ENCODE measurements around the gene PEX5L. TPM values are rescaled to one million over a fixed set of nuclear protein-coding genes. Genes with fewer than 3 reads are reported as not detected.

Gene PEX5L, protein sequence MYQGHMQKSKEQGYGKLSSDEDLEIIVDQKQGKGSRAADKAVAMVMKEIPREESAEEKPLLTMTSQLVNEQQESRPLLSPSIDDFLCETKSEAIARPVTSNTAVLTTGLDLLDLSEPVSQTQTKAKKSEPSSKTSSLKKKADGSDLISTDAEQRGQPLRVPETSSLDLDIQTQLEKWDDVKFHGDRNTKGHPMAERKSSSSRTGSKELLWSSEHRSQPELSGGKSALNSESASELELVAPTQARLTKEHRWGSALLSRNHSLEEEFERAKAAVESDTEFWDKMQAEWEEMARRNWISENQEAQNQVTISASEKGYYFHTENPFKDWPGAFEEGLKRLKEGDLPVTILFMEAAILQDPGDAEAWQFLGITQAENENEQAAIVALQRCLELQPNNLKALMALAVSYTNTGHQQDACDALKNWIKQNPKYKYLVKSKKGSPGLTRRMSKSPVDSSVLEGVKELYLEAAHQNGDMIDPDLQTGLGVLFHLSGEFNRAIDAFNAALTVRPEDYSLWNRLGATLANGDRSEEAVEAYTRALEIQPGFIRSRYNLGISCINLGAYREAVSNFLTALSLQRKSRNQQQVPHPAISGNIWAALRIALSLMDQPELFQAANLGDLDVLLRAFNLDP
- total RNA-seq, result under 1 TPM in 1 of 4 donors, not detected in 3; 0.16 TPM

DNA sequence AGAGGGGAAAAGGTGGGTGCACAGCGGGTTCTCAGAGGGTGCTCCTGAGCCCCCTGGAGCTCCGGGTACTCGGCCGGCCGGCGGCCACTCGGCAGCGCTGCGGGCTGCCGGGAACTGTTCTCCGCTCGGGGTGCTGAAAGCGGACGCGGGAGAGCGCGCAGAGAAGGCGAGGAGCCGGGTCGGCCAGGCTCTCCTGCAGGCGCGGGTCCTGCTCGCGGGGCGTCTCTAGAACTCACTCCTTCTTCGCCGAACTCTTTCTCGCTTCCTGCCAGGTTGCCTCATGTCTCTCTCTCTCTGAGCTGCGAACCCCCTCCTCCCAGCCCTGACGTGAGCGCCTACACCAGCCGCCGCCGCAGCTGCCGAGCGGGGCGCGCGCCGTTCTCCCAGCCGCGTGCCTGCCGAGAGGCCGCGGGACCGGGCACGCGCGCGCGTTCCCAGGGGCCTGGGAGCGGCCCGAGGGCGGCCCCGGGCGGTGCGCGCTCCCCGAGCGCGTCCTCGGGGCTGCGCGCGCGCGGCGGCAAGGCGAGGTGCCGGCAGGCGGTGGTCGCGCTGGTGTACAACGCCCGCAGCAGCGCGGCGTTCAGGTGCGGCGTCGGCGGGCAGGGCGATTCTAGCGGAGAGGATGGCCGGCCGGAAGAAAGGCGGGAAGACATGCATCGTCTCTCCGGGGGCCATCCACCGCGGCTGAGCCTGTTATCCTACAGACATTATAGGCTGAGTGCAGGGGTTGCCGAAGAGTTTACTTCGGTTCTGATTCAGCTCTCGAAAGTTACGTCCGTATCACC lies at the start of gene PEX5L:
TSS of gene PEX5L (minus strand) at position 267 of the 785 bp plus-strand sequence. CDS start 338 bp downstream, outside the sequence.
- Histone ChIP-seq H3K36me3 (no peaks in the 10 kb centered on the region), H3K27me3 (peaks cover 49% of the 10 kb centered on the region), H3K4me1 (no peaks in the 10 kb centered on the region), H3K4me3 (peak within 1 kb of the TSS; percentile 37), H3K9me3 (no peaks in the 10 kb centered on the region), H3K27ac (no peak within 1 kb of the TSS)
- WGBS, result 5% methylated on average over 24 of the region's 96 CpGs
- TF ChIP-seq, protein P1, sequence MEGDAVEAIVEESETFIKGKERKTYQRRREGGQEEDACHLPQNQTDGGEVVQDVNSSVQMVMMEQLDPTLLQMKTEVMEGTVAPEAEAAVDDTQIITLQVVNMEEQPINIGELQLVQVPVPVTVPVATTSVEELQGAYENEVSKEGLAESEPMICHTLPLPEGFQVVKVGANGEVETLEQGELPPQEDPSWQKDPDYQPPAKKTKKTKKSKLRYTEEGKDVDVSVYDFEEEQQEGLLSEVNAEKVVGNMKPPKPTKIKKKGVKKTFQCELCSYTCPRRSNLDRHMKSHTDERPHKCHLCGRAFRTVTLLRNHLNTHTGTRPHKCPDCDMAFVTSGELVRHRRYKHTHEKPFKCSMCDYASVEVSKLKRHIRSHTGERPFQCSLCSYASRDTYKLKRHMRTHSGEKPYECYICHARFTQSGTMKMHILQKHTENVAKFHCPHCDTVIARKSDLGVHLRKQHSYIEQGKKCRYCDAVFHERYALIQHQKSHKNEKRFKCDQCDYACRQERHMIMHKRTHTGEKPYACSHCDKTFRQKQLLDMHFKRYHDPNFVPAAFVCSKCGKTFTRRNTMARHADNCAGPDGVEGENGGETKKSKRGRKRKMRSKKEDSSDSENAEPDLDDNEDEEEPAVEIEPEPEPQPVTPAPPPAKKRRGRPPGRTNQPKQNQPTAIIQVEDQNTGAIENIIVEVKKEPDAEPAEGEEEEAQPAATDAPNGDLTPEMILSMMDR (IDR thresholded peaks at IDR 0.05), result no peak
- TF ChIP-seq EP300 (IDR thresholded peaks at IDR 0.05), result no peak
- no peak for TF ChIP-seq POLR2AphosphoS5 (IDR thresholded peaks at IDR 0.05)
- no peak for TF ChIP-seq POLR2A (IDR thresholded peaks at IDR 0.05)
- DNase-seq (ENCODE audit: low spot score in 2 of 2), result peak in 1 of 2 donors; percentile 48

DNA sequence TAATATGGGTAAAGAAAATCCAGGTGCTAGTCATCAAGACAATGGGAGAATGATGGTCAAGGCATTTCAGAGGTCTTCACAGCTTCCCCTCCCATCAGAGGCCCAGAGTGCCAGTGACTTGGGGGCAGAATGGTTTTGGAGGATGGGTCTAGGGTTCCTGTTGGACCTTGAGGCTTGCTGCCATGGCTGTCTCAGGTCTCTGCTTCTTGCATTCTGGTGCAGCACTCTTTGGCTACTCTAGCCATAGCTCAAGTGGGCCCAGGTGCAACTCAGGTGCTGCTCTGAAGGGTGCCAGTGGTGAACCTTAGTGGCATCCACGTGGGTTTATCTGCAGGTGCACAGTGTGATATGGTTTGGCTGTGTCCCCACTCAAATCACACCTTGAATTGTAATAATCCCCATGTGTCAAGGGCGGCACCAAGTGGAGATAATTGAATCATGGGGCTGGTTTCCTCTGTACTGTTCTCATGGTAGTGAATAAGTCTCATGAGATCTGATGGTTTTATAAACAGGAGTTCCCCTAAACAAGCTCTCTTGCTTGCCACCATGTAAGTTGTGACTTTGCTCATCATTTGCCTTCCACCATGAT lies 48.5 kb upstream of the PEX5L start:
- H3K4me3 ChIP-seq, result no peak overlapping the region
- TF ChIP-seq, protein P1 (IDR thresholded peaks at IDR 0.05), result no peak
- no peak for TF ChIP-seq POLR2A (IDR thresholded peaks at IDR 0.05)
- TF ChIP-seq EP300 (IDR thresholded peaks at IDR 0.05), result no peak
- TF ChIP-seq POLR2AphosphoS5 (IDR thresholded peaks at IDR 0.05), result no peak
- H3K36me3 ChIP-seq, result no peaks in the 10 kb centered on the region
- WGBS, result 43% methylated on average over 2 of the region's 2 CpGs
- no peaks in the 10 kb centered on the region for H3K9me3 ChIP-seq
- no peaks in the 10 kb centered on the region for H3K4me1 ChIP-seq
- no peaks in the 10 kb centered on the region for H3K27me3 ChIP-seq
- no peak for DNase-seq (ENCODE audit: low spot score in 2 of 2)
- H3K27ac ChIP-seq, result no peak overlapping the region

DNA sequence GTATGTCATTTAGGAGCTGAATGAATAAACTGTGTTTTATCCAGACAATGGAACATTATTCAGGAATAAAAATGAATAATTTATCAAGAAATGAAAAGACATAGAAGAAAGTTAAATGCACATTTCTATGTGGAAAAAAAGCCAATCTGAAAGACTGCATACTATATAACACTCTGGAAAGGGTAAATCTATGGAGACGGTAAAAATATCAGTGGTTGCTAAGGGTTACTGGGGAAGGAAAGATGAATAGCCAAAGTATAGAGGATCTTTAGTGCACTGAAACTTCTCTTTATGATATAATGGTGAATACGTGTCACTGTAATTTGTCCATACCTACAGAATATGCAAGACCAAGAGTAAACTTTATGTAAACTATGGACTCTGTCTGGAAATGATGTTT lies 46.0 kb upstream of the PEX5L start:
- no peaks in the 10 kb centered on the region for H3K9me3 ChIP-seq
- TF ChIP-seq EP300 (IDR thresholded peaks at IDR 0.05) (no peak), POLR2AphosphoS5 (IDR thresholded peaks at IDR 0.05) (no peak), POLR2A (IDR thresholded peaks at IDR 0.05) (no peak)
- TF ChIP-seq, protein P1 (IDR thresholded peaks at IDR 0.05), result no peak
- H3K4me3 ChIP-seq, result no peak overlapping the region
- no peaks in the 10 kb centered on the region for H3K36me3 ChIP-seq
- no peak for DNase-seq (ENCODE audit: low spot score in 2 of 2)
- H3K4me1 ChIP-seq, result no peaks in the 10 kb centered on the region
- 85% methylated on average over 2 of the region's 2 CpGs for WGBS
- no peak overlapping the region for H3K27ac ChIP-seq
- H3K27me3 ChIP-seq, result no peaks in the 10 kb centered on the region

DNA sequence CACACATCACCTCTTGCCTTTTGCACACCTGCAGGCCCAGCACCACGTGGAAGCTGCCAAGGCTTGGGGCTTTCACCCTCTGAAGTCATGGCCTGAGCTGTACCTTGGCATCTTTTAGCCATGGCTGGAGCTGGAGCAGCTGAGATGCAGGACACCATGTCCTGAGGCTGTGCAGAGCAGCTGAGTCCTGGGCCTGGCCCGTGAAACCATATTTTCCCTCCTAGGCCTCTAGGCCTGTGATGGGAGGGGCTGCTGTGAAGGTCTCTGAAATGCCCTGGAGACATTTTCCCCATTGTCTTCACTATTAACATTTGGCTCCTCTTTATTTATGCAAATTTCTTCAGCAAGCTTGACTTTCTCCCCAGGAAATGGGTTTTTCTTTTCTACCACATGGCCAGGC lies 41.9 kb upstream of the PEX5L start:
- 44% methylated on average over 2 of the region's 2 CpGs for WGBS
- H3K4me3 ChIP-seq, result no peak overlapping the region
- no peak for TF ChIP-seq EP300 (IDR thresholded peaks at IDR 0.05)

DNA sequence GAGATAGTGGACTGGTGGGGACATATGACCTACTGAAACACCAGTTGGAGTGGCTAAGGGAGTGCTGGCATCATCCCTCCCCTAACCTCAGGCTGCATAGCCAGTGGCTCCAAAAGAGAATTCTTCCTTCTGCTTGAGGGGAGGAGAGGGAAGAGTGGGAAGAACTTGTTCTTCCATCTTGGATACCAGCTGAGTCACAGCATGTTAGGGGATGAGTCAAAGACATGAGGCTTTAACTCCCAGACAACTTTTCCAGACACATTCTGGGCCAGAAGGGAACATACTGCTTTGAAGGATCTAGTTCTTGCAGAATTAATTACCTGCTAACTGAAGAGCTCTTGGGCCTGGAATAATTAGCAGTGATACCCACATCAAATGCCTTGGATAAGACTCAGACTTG lies 36.8 kb upstream of the PEX5L start:
- H3K36me3 ChIP-seq, result no peaks in the 10 kb centered on the region
- no peak for DNase-seq (ENCODE audit: low spot score in 2 of 2)
- TF ChIP-seq POLR2AphosphoS5 (IDR thresholded peaks at IDR 0.05) (no peak), EP300 (IDR thresholded peaks at IDR 0.05) (no peak), POLR2A (IDR thresholded peaks at IDR 0.05) (no peak)
- TF ChIP-seq, protein P1 (IDR thresholded peaks at IDR 0.05), result no peak
- no peak overlapping the region for H3K27ac ChIP-seq
- no peak overlapping the region for H3K4me3 ChIP-seq
- no peaks in the 10 kb centered on the region for H3K27me3 ChIP-seq
- H3K4me1 ChIP-seq, result no peaks in the 10 kb centered on the region
- H3K9me3 ChIP-seq, result no peaks in the 10 kb centered on the region

More for the DNA sequence above, 41.9 kb upstream of the PEX5L start:
- no peaks in the 10 kb centered on the region for H3K9me3 ChIP-seq
- H3K4me1 ChIP-seq, result no peaks in the 10 kb centered on the region
- H3K27ac ChIP-seq, result no peak overlapping the region
- H3K36me3 ChIP-seq, result no peaks in the 10 kb centered on the region
- DNase-seq (ENCODE audit: low spot score in 2 of 2), result no peak
- H3K27me3 ChIP-seq, result no peaks in the 10 kb centered on the region

All from suprapubic skin (tissue), 4 donors.